GM21423 (cell line): ENCODE results near the gene RALA.
"Not testable (repeated sequence)": the region's sequence is repeated elsewhere in the genome, so short reads cannot be mapped to it uniquely, and the experiment has no call there.

Experiments
- ATAC-seq: cut with Tn5 transposase; IDR thresholded peaks from one replicate; pipeline ENCODE4 v1.9.1; 2021; ENCODE audit warnings: mild to moderate bottlenecking, moderate library complexity; ENCODE audit not compliant: unreplicated experiment

RALA gene

DNA sequence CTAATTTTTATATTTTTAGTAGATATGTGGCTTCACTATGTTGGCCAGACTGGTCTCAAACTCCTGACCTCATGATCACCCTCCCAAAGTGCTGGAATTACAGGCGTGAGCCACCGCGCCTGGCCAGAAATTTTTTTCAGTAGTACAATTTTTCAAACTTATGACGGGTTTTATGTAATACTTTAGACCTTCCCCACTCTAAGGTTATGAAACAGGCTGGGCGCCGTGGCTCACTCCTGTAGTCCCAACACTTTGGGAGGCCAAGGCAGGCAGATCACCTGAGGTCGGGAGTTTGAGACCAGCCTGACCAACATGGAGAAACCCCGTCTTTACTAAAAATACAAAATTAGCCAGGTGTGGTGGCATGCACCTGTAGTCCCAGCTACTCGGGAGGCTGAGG is 56.5 kb downstream of the RALA start:
- not testable (repeated sequence) for ATAC-seq

DNA sequence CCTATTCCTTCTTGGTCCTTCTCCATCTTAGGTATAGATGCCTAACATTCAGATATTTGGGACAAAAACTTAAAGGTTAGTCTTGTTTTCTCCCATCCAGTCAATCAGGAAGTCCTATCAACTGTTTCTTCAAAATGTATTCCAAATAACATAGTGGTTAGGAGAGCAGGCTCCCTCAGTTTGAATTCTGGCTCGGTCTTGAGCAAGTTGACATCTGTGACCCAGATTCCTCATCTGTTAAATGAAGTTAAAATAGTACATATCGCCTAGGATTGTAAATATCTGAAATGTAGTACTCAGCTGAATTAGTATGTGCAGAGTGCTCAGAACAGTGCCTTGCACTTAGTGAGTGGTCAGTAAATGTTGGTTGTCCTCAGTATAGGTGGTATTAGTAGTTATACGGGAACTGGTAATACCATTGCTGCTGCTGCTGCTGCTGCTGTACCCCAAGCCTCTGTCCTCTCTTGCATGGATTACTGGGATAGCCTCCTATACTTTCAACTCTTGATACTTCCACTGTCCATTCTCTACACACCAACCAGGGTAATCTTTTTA is 58.6 kb downstream of the RALA start:
- no peak for ATAC-seq

GRCh38 chr7:39683216-39683845 is 60.0 kb downstream of the RALA start:
- no peak for ATAC-seq

- peak; percentile 60 for ATAC-seq
Measured at GRCh38 chr7:39686261-39686924, 63.0 kb downstream of the RALA start.

DNA sequence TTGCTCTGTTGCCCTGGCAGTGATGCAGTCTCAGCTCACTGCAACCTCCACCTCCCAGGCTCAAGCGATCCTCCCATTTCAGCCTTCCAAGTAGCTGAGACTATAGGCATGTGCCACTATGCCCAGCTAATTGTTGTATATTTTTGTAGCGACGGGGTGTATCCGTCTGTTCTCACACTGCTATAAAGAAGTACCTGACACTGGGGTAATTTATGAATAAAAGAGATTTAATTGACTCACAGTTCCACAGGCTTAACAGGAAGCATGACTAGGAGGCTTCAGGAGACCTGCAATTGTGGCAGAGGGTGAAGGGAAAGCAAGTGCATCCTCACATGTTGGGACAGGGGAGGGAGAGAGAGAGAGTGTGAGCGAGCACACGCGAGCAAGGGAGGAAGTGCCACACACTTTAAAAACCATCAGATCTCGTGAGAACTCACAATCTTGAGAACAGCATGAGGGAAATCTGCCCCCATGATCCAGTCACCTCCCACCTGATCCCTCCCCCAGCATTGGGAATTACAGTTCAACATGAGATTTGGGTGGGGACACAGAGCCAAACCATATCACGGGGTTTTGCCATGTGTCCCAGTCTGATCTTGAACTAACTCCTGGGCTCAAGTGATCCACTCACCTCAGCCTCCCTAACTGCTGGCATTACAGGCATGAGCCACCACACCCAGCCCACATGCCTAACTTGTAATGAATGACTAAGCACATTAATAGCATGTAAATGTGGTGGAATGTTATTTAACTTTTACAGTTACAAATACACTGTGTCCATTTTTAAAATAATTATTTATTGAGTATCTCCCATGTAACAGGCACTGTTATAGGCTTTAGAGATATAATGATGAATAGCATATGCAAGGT is 65.5 kb downstream of the RALA start:
- ATAC-seq: no peak

DNA sequence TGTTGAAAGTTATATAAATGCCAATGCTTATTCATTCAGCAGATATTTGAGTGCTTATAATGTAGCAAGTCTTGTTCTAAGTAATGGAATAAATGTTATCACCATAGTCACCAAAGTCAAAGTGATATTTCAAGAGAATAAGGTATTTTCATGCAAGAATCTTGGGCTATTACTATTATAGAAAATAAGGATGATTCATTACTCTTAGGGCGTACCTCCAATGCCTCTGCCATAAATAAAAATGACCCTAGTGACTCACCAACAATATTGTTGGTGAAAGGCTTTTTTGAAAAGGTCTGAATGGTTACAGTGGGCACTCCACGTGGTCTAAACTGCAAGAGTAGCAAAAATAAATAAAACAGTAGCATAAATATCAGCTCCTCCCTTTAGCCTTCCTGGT is 68.4 kb downstream of the RALA start:
- no peak for ATAC-seq

DNA sequence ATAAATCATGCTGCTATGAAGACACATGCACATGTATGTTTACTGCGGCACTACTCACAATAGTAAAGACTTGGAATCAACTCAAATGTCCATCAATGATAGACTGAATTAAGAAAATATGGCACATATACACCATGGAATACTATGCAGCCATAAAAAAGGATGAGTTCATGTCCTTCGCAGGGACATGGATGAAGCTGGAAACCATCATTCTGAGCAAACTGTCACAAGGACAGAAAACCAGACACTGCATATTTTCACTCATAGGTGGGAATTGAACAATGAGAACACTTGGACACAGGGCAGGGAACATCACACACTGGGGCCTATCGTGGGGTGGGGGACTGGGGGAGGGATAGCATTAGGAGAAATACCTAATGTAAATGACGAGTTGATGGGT is 69.7 kb downstream of the RALA start:
- not testable (repeated sequence) for ATAC-seq

DNA sequence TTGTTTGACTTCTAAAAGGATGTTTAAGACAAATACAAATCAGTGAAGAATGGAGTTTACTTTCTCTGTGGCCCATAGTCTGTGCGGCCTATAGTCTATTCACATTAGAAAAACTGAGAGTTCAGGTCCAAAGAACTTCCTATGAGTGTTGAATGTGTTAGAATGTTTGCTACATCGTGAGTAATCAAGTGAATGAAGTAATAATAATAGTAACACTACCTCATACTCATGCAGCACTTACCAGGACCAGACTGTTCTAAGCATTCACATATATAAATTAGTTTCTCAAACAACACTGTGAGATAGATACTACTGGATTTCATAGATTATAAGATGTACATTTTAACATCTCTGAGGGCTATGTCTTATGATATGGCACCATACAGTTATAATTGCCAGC is 70.4 kb downstream of the RALA start:
- ATAC-seq: no peak

GRCh38 chr7:39695852-39696586 is 72.6 kb downstream of the RALA start:
- ATAC-seq: no peak

DNA sequence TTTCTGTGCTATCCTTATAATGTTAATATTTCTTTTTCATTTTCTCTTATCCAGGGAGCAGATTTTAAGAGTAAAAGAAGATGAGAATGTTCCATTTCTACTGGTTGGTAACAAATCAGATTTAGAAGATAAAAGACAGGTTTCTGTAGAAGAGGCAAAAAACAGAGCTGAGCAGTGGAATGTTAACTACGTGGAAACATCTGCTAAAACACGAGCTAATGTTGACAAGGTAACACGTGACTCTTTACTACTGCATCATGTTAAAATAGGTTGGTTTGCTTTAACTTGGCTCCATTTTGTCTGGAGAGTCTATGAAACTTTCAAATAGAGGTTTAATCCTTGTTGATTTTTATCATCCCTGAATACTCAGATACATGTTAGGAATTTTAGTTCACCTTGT is 73.3 kb downstream of the RALA start:
- ATAC-seq: no peak

DNA sequence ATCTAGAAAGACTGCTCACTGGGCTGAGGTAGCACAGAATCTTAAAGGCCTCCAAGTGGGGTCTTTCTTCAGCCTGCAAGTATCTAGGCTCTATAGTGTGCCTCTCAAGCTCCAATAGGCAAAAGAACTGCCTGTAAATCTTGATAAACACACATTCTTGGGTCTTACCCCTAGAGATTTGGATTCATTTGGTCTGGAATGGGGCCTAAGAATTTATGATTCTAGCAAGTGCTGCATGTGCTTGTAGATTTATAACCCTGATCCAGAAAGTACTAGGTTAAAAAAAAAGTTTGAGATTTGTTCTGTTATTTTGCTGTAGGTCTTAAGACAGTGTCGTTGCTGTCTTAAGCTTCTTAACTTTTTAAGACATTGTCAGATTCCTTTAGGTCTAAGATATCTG is 74.1 kb downstream of the RALA start:
- no peak for ATAC-seq

DNA sequence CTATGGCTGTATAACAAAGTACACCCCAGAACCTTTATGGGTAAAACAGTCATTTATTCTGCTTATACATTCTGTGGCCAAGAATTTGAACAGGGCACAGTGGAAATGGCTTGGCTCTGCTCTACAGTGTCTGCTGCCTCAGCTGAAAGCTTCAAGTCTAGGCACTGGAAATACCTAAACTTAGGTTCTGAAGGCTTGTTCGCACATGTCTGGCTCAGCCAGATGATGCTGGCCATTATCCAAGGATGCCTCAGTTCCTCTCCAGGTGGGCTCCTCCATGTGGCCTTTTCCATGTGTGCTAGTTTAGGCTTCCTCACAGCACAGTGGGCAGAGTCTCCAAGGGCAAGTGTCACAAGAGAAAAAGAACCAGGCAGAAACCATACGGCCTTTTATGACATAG is 76.8 kb downstream of the RALA start:
- no peak for ATAC-seq

GRCh38 chr7:39700932-39701331 is 77.6 kb downstream of the RALA start:
- ATAC-seq: no peak

- no peak for ATAC-seq
Measured at GRCh38 chr7:39702133-39702532, 78.8 kb downstream of the RALA start.

GRCh38 chr7:39703144-39703543 is 79.8 kb downstream of the RALA start:
- no peak for ATAC-seq

DNA sequence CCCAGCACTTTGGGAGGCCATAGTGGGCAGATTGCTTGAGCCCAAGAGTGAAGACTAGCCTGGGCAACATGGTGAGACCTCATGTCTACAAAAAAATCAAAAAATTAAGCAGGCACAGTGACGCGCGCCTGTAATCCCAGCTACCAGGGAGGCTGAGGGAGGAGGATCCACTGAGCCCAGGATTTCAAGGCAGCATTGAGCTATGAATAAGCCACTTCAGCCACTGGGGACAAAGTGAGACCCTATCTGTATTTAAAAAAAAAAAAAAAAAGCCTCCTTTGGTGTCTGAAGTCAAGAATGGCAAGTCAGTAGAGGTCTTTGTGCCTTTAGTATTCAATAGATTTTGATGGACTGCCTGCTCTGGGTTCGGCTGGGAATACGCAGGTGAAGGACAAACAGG is 85.7 kb downstream of the RALA start:
- no peak for ATAC-seq

DNA sequence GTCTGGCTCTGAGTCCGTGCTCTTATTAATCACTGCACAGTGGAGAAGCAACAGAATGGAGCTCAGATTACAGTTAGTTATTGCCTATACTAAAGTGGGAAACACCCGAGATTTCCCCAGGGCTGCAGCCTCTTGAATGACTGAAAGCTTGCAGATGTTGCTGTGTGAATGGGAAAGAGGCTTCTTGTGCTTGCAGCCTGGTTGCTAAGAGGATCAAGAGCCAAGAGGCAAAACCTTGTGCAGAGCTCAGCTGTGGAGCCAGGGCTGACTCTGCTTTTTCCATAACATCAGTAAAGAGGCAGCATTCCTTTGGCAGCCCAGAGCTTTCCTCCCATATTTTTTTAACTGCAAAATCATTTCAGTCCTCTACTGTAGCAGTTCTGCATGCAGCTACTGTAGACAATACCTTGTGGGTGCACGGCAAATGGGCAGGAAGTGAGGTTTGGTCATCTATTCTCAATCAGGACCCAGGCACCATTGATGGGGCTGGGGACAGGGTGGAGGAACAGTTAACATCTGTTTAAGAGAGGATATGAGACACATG is 86.5 kb downstream of the RALA start:
- peak; percentile 63 for ATAC-seq

- ATAC-seq: no peak
Measured at GRCh38 chr7:39712751-39713150, 89.4 kb downstream of the RALA start.

- ATAC-seq: no peak
Measured at GRCh38 chr7:39714447-39715091, 91.2 kb downstream of the RALA start.

GRCh38 chr7:39720586-39720985 is 97.2 kb downstream of the RALA start:
- no peak for ATAC-seq
